ENCODE measurements around the gene CCNG1.

Gene CCNG1

DNA sequence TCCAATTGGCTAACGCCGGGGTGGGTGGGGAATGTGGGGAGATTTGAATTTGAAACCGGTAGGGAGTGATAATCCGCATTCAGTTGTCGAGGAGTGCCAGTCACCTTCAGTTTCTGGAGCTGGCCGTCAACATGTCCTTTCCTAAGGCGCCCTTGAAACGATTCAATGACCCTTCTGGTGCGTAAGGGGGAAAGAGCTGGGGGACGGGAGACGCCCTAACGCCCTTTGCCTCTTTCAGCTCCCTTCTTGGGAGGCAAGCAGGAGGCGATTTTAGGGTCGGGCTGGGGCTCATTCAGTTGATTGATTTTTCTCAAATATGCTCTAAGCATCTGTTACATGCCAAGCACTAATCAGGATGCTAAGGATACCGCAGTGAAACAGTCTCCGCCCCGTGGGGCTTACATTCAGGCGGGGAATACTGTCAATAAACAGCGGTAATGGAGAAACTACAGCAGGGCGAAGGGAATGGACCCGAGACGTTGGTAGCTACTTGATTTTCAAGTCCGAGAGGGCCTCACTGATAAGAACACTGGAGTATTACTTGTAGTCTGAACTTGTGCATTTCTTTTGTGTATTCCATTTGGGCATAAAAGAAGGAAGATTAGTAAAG is 23.3 kb downstream of the CCNG1 start, which contains the start of gene HMMR:
HMMR (plus strand) TSS at position 71 of the 610 bp plus-strand sequence; CDS start at position 132, 61 bp downstream.
- Histone ChIP-seq H3K4me1 (ENCODE audit: control insufficient read depth, insufficient read depth, low read length) (peaks cover 26% of the 10 kb centered on the region), H3K9me3 (replicated peaks; ENCODE audit: low read length) (no peaks in the 10 kb centered on the region), H3K36me3 (ENCODE audit: insufficient read depth, low read length) (peaks cover 4% of the 10 kb centered on the region), H3K4me3 (ENCODE audit: low read length) (peak within 1 kb of the TSS; percentile 79), H3K4me2 (ENCODE audit: low read length) (peak within 1 kb of the TSS; percentile 90), H3K9ac (ENCODE audit: low read depth, low read length) (peak within 1 kb of the TSS; percentile 85), H3K27me3 (ENCODE audit: control insufficient read depth, insufficient read depth, low read length) (no peaks in the 10 kb centered on the region)

- Histone ChIP-seq H3K4me2 (ENCODE audit: low read length) (peak overlapping the region; percentile 90), H3K36me3 (ENCODE audit: insufficient read depth, low read length) (peaks cover 2% of the 10 kb centered on the region), H3K27me3 (ENCODE audit: control insufficient read depth, insufficient read depth, low read length) (no peaks in the 10 kb centered on the region), H3K4me3 (ENCODE audit: low read length) (no peak overlapping the region), H3K4me1 (ENCODE audit: control insufficient read depth, insufficient read depth, low read length) (peaks cover 26% of the 10 kb centered on the region), H3K9me3 (replicated peaks; ENCODE audit: low read length) (no peaks in the 10 kb centered on the region), H3K9ac (ENCODE audit: low read depth, low read length) (peak overlapping the region; percentile 81)
Measured at GRCh38 chr5:163463063-163463435, 25.7 kb downstream of the CCNG1 start.

DNA sequence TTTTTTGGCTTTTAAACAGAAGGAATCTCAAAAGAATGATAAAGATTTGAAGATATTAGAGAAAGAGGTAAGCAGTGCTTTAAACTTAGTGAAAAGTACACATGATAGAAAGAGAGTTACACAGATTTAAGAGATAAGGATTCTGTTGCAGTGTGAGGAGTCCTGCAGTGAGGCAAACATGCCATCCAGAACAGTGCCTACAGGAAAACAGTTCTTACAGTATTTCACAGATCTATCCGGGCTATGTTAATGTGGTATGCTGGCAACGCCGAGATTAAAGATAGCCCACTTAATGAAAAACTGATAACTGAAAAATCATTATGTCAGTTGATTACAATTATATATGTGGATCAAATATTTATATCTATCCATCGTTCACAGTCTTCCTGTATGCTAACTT is 30.3 kb downstream of the CCNG1 start:
- peaks cover 10% of the 10 kb centered on the region for H3K36me3 ChIP-seq (ENCODE audit: insufficient read depth, low read length)
- H3K27me3 ChIP-seq (ENCODE audit: control insufficient read depth, insufficient read depth, low read length) = no peaks in the 10 kb centered on the region
- H3K9ac ChIP-seq (ENCODE audit: low read depth, low read length) = no peak overlapping the region
- no peaks in the 10 kb centered on the region for H3K9me3 ChIP-seq (replicated peaks; ENCODE audit: low read length)
- peaks cover 11% of the 10 kb centered on the region for H3K4me1 ChIP-seq (ENCODE audit: control insufficient read depth, insufficient read depth, low read length)
- no peak overlapping the region for H3K4me2 ChIP-seq (ENCODE audit: low read length)
- no peak overlapping the region for H3K4me3 ChIP-seq (ENCODE audit: low read length)

GRCh38 chr5:163473635-163474243 is 36.3 kb downstream of the CCNG1 start:
- H3K4me1 ChIP-seq (ENCODE audit: control insufficient read depth, insufficient read depth, low read length) = peaks cover 9% of the 10 kb centered on the region
- peaks cover 19% of the 10 kb centered on the region for H3K36me3 ChIP-seq (ENCODE audit: insufficient read depth, low read length)
- H3K4me3 ChIP-seq (ENCODE audit: low read length) = no peak overlapping the region
- H3K9me3 ChIP-seq (replicated peaks; ENCODE audit: low read length) = no peaks in the 10 kb centered on the region
- H3K4me2 ChIP-seq (ENCODE audit: low read length) = no peak overlapping the region
- H3K27me3 ChIP-seq (ENCODE audit: control insufficient read depth, insufficient read depth, low read length) = no peaks in the 10 kb centered on the region
- H3K9ac ChIP-seq (ENCODE audit: low read depth, low read length) = no peak overlapping the region

DNA sequence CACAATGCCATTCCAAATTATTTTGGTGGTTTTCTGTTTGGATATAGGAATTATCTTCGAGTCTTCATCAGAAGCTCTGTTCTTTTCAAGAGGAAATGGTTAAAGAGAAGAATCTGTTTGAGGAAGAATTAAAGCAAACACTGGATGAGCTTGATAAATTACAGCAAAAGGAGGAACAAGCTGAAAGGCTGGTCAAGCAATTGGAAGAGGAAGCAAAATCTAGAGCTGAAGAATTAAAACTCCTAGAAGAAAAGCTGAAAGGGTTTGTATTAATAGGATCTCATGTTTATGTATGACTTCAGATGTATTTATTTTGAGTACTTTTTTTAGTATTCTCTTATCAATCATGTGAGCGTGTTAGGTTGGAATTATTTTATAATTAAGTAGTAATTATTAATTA is 38.0 kb downstream of the CCNG1 start:
- Histone ChIP-seq H3K27me3 (ENCODE audit: control insufficient read depth, insufficient read depth, low read length) (no peaks in the 10 kb centered on the region), H3K4me2 (ENCODE audit: low read length) (no peak overlapping the region), H3K36me3 (ENCODE audit: insufficient read depth, low read length) (peaks cover 32% of the 10 kb centered on the region), H3K9ac (ENCODE audit: low read depth, low read length) (no peak overlapping the region), H3K4me1 (ENCODE audit: control insufficient read depth, insufficient read depth, low read length) (peaks cover 13% of the 10 kb centered on the region), H3K9me3 (replicated peaks; ENCODE audit: low read length) (no peaks in the 10 kb centered on the region), H3K4me3 (ENCODE audit: low read length) (no peak overlapping the region)

GRCh38 chr5:163478126-163478981 is 41.0 kb downstream of the CCNG1 start:
- Histone ChIP-seq H3K36me3 (ENCODE audit: insufficient read depth, low read length) (peaks cover 28% of the 10 kb centered on the region), H3K9me3 (replicated peaks; ENCODE audit: low read length) (no peaks in the 10 kb centered on the region), H3K4me2 (ENCODE audit: low read length) (no peak overlapping the region), H3K27me3 (ENCODE audit: control insufficient read depth, insufficient read depth, low read length) (no peaks in the 10 kb centered on the region), H3K4me3 (ENCODE audit: low read length) (no peak overlapping the region), H3K9ac (ENCODE audit: low read depth, low read length) (no peak overlapping the region), H3K4me1 (ENCODE audit: control insufficient read depth, insufficient read depth, low read length) (peaks cover 13% of the 10 kb centered on the region)

- Histone ChIP-seq H3K9me3 (replicated peaks; ENCODE audit: low read length) (no peaks in the 10 kb centered on the region), H3K27me3 (ENCODE audit: control insufficient read depth, insufficient read depth, low read length) (no peaks in the 10 kb centered on the region), H3K36me3 (ENCODE audit: insufficient read depth, low read length) (peaks cover 26% of the 10 kb centered on the region), H3K4me3 (ENCODE audit: low read length) (no peak overlapping the region), H3K4me1 (ENCODE audit: control insufficient read depth, insufficient read depth, low read length) (peaks cover 13% of the 10 kb centered on the region), H3K4me2 (ENCODE audit: low read length) (no peak overlapping the region), H3K9ac (ENCODE audit: low read depth, low read length) (no peak overlapping the region)
Measured at GRCh38 chr5:163478982-163479271, 41.5 kb downstream of the CCNG1 start.

DNA sequence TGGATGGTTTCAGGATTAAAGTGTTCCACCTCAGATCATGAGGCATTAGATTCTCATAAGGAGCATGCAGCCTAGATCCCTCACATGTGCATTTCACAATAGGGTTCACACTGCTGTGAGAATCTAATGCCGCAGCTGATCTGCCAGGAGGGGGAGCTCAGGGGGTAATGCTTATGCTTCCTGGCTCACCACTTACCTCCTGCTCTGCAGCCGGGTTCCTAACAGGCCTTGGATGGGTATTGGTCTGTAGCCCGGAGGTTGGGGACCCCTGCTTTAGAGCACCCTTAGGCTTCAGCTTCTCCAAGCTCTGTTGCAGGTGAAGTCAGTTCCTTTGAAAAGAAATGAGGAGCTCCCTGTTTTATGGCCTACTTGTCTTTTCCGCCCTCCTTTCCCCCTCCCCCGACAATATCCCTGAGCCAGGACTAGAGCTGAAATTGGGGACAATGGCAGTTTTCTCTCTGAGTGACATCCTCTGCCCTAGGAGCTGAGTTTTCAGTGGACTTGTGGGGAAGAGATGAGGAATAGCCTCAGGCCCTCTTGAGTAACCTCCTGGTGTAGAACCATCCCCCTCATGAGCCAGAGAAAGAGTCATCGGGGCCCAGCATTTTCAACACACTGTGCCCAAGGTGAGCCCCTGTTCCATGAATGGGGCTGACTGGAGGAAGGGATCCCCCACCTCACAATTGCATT is 51.8 kb downstream of the CCNG1 start:
- no peaks in the 10 kb centered on the region for H3K9me3 ChIP-seq (replicated peaks; ENCODE audit: low read length)
- H3K4me3 ChIP-seq (ENCODE audit: low read length) = no peak overlapping the region
- no peak overlapping the region for H3K4me2 ChIP-seq (ENCODE audit: low read length)
- no peak overlapping the region for H3K9ac ChIP-seq (ENCODE audit: low read depth, low read length)
- no peaks in the 10 kb centered on the region for H3K27me3 ChIP-seq (ENCODE audit: control insufficient read depth, insufficient read depth, low read length)
- peaks cover 16% of the 10 kb centered on the region for H3K36me3 ChIP-seq (ENCODE audit: insufficient read depth, low read length)
- H3K4me1 ChIP-seq (ENCODE audit: control insufficient read depth, insufficient read depth, low read length) = no peaks in the 10 kb centered on the region

GRCh38 chr5:163489745-163490075 is 52.3 kb downstream of the CCNG1 start:
- Histone ChIP-seq H3K4me2 (ENCODE audit: low read length) (no peak overlapping the region), H3K9me3 (replicated peaks; ENCODE audit: low read length) (no peaks in the 10 kb centered on the region), H3K4me1 (ENCODE audit: control insufficient read depth, insufficient read depth, low read length) (no peaks in the 10 kb centered on the region), H3K36me3 (ENCODE audit: insufficient read depth, low read length) (peaks cover 12% of the 10 kb centered on the region), H3K27me3 (ENCODE audit: control insufficient read depth, insufficient read depth, low read length) (no peaks in the 10 kb centered on the region), H3K4me3 (ENCODE audit: low read length) (no peak overlapping the region), H3K9ac (ENCODE audit: low read depth, low read length) (no peak overlapping the region)
